ENCODE results near the gene DCAF17. TPM values are rescaled to one million over a fixed set of nuclear protein-coding genes. Genes with fewer than 3 reads are reported as not detected.
"Not testable (repeated sequence)": the region's sequence is repeated elsewhere in the genome, so short reads cannot be mapped to it uniquely, and the experiment has no call there.

Gene DCAF17
- total RNA-seq, 1 experiment from 2014 or later, result 15.1 TPM

- no peak overlapping the region for H3K4me3 ChIP-seq (ENCODE audit: insufficient read depth, low read depth, low read length)
- no peaks in the 10 kb centered on the region for H3K27me3 ChIP-seq (ENCODE audit: control insufficient read depth, insufficient read depth, low read length)
- H3K36me3 ChIP-seq (replicated peaks; ENCODE audit: control insufficient read depth, insufficient read depth, low read length), result no peaks in the 10 kb centered on the region
- no peak for DNase-seq
These were observed 13.1 kb upstream of the DCAF17 start for GRCh38 chr2:171420728-171421563.

GRCh38 chr2:171422710-171423495 lies 11.1 kb upstream of the DCAF17 start:
- DNase-seq; H3K36me3 ChIP-seq (replicated peaks; ENCODE audit: control insufficient read depth, insufficient read depth, low read length); H3K4me3 ChIP-seq (ENCODE audit: insufficient read depth, low read depth, low read length); H3K27me3 ChIP-seq (ENCODE audit: control insufficient read depth, insufficient read depth, low read length): not testable (repeated sequence)

- H3K36me3 ChIP-seq (replicated peaks; ENCODE audit: control insufficient read depth, insufficient read depth, low read length), result peaks cover 2% of the 10 kb centered on the region; the same call in 1 of the 2 replicates
- no peak overlapping the region for H3K4me3 ChIP-seq (ENCODE audit: insufficient read depth, low read depth, low read length)
- H3K27me3 ChIP-seq (ENCODE audit: control insufficient read depth, insufficient read depth, low read length), result no peaks in the 10 kb centered on the region
- DNase-seq, result peak; percentile 12
These were observed 3.3 kb upstream of the DCAF17 start for GRCh38 chr2:171430516-171431410.

GRCh38 chr2:171431677-171432167 lies 2.3 kb upstream of the DCAF17 start:
- Histone ChIP-seq H3K4me3 (ENCODE audit: insufficient read depth, low read depth, low read length) (no peak overlapping the region), H3K27me3 (ENCODE audit: control insufficient read depth, insufficient read depth, low read length) (no peaks in the 10 kb centered on the region), H3K36me3 (replicated peaks; ENCODE audit: control insufficient read depth, insufficient read depth, low read length) (peaks cover 5% of the 10 kb centered on the region)
- DNase-seq, result peak; percentile 30

- no peak overlapping the region for H3K4me3 ChIP-seq (ENCODE audit: insufficient read depth, low read depth, low read length)
- no peak for DNase-seq
- H3K27me3 ChIP-seq (ENCODE audit: control insufficient read depth, insufficient read depth, low read length), result no peaks in the 10 kb centered on the region
- peaks cover 9% of the 10 kb centered on the region for H3K36me3 ChIP-seq (replicated peaks; ENCODE audit: control insufficient read depth, insufficient read depth, low read length)
These were observed 1.6 kb upstream of the DCAF17 start for GRCh38 chr2:171432206-171432968.

GRCh38 chr2:171432969-171433762 lies 860 bp upstream of the DCAF17 start:
- peak overlapping the region; percentile 85 for H3K4me3 ChIP-seq (ENCODE audit: insufficient read depth, low read depth, low read length)
- peak; percentile 29 for DNase-seq
- H3K36me3 ChIP-seq (replicated peaks; ENCODE audit: control insufficient read depth, insufficient read depth, low read length), result peaks cover 9% of the 10 kb centered on the region
- H3K27me3 ChIP-seq (ENCODE audit: control insufficient read depth, insufficient read depth, low read length), result no peaks in the 10 kb centered on the region

- Histone ChIP-seq H3K4me3 (ENCODE audit: insufficient read depth, low read depth, low read length) (peak within 1 kb of the TSS; percentile 85), H3K36me3 (replicated peaks; ENCODE audit: control insufficient read depth, insufficient read depth, low read length) (peaks cover 9% of the 10 kb centered on the region), H3K27me3 (ENCODE audit: control insufficient read depth, insufficient read depth, low read length) (no peaks in the 10 kb centered on the region)
- DNase-seq, result no peak
These were observed 338 bp upstream of the DCAF17 start, which contains the start of gene METTL8 for GRCh38 chr2:171433763-171434012. Gene METTL8, minus strand, starts transcription at chr2:171433990. Its CDS starts 41,805 bp downstream, at chr2:171392185.

GRCh38 chr2:171436307-171436706 lies 2.3 kb downstream of the DCAF17 start:
- Histone ChIP-seq H3K4me3 (ENCODE audit: insufficient read depth, low read depth, low read length) (no peak overlapping the region), H3K36me3 (replicated peaks; ENCODE audit: control insufficient read depth, insufficient read depth, low read length) (peaks cover 16% of the 10 kb centered on the region), H3K27me3 (ENCODE audit: control insufficient read depth, insufficient read depth, low read length) (no peaks in the 10 kb centered on the region)
- DNase-seq, result no peak

GRCh38 chr2:171441470-171441869 lies 7.4 kb downstream of the DCAF17 start:
- Histone ChIP-seq H3K4me3 (ENCODE audit: insufficient read depth, low read depth, low read length) (no peak overlapping the region), H3K27me3 (ENCODE audit: control insufficient read depth, insufficient read depth, low read length) (no peaks in the 10 kb centered on the region), H3K36me3 (replicated peaks; ENCODE audit: control insufficient read depth, insufficient read depth, low read length) (peaks cover 17% of the 10 kb centered on the region)
- DNase-seq, result no peak

GRCh38 chr2:171447675-171448074 lies 13.6 kb downstream of the DCAF17 start:
- no peak for DNase-seq
- no peak overlapping the region for H3K4me3 ChIP-seq (ENCODE audit: insufficient read depth, low read depth, low read length)
- H3K36me3 ChIP-seq (replicated peaks; ENCODE audit: control insufficient read depth, insufficient read depth, low read length), result peaks cover 19% of the 10 kb centered on the region
- H3K27me3 ChIP-seq (ENCODE audit: control insufficient read depth, insufficient read depth, low read length), result no peaks in the 10 kb centered on the region

GRCh38 chr2:171451074-171451473 lies 17.0 kb downstream of the DCAF17 start:
- DNase-seq, result no peak
- H3K27me3 ChIP-seq (ENCODE audit: control insufficient read depth, insufficient read depth, low read length), result no peaks in the 10 kb centered on the region
- no peak overlapping the region for H3K4me3 ChIP-seq (ENCODE audit: insufficient read depth, low read depth, low read length)
- peaks cover 20% of the 10 kb centered on the region for H3K36me3 ChIP-seq (replicated peaks; ENCODE audit: control insufficient read depth, insufficient read depth, low read length)

GRCh38 chr2:171452773-171453172 lies 18.7 kb downstream of the DCAF17 start:
- Histone ChIP-seq H3K4me3 (ENCODE audit: insufficient read depth, low read depth, low read length) (no peak overlapping the region), H3K36me3 (replicated peaks; ENCODE audit: control insufficient read depth, insufficient read depth, low read length) (peaks cover 18% of the 10 kb centered on the region), H3K27me3 (ENCODE audit: control insufficient read depth, insufficient read depth, low read length) (no peaks in the 10 kb centered on the region)
- DNase-seq, result no peak

GRCh38 chr2:171459498-171459897 lies 25.5 kb downstream of the DCAF17 start:
- no peak for DNase-seq
- Histone ChIP-seq H3K36me3 (replicated peaks; ENCODE audit: control insufficient read depth, insufficient read depth, low read length) (no peaks in the 10 kb centered on the region; the same call in none of the 2 replicates), H3K27me3 (ENCODE audit: control insufficient read depth, insufficient read depth, low read length) (no peaks in the 10 kb centered on the region), H3K4me3 (ENCODE audit: insufficient read depth, low read depth, low read length) (no peak overlapping the region)
